Purkinje cell (primary cell): ENCODE measurements around the gene TET2. TPM values are rescaled to one million over a fixed set of nuclear protein-coding genes. Genes with fewer than 3 reads are reported as not detected.

Experiments
- polyA plus RNA-seq: library from polyadenylated mRNA; unstranded; fragments of >200 nt; fragmentation: Nextera tagmentation; gene quantifications from 2 replicates; pipeline ENCODE4 v1.2.1, GENCODE V29; 2014

The TET2 gene
- polyA plus RNA-seq = 3.6 and 3.7 TPM in 2 replicates

DNA sequence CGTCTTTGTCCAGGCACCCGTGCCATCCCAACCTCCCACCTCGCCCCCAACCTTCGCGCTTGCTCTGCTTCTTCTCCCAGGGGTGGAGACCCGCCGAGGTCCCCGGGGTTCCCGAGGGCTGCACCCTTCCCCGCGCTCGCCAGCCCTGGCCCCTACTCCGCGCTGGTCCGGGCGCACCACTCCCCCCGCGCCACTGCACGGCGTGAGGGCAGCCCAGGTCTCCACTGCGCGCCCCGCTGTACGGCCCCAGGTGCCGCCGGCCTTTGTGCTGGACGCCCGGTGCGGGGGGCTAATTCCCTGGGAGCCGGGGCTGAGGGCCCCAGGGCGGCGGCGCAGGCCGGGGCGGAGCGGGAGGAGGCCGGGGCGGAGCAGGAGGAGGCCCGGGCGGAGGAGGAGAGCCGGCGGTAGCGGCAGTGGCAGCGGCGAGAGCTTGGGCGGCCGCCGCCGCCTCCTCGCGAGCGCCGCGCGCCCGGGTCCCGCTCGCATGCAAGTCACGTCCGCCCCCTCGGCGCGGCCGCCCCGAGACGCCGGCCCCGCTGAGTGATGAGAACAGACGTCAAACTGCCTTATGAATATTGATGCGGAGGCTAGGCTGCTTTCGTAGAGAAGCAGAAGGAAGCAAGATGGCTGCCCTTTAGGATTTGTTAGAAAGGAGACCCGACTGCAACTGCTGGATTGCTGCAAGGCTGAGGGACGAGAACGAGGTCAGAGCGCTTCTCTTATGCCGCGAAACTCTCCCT lies at the start of gene TET2:
TET2 (plus strand) TSS at position 601 of the 740 bp plus-strand sequence. CDS start 87,067 bp downstream, outside the sequence.

